ENCODE measurements around the gene SCNN1A.

Gene SCNN1A

DNA sequence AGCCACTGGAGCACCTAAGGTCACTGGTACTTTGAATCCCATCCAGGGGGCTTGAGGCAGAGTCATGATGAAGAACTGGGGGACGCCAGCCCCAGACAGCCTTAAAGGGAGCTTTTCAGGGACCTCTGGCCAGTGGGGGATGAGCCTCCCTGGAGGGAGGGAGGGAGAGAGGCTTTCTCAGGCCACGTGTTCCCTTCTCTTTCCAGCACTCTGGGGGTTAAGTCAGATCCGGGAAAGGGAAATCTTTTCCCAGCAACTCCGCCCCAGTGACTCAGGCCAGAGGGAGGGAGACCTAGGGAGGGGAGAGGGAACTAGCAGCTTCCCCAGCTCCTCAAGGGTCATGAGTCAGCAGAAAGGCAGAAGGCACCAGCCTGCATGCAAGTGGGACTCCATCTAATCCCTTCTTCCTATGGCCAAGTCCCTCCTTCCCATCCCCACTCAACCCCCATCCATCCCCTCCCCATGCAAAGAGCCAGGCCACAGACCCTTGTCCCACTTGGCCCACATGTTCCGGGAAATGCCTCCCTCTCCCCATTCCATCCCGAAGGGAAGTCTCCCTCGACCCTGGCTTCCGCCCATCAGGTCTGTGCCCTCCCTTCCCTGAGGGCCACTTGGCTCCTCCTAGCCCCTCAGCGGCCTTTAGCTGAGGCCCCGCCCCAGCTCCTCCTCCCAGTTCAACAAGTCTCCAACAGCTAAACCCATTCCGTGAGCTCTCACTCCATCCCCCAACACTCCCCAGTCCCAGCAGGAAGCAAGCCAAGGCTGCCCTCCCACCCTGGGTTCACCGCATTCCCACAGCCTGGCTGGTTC is 39.1 kb downstream of the SCNN1A start:
- TF ChIP-seq EZH2phosphoT487 (conservative IDR thresholded peaks at IDR 0.05; ENCODE audit: low read length): no peak
- TF ChIP-seq, protein P1, sequence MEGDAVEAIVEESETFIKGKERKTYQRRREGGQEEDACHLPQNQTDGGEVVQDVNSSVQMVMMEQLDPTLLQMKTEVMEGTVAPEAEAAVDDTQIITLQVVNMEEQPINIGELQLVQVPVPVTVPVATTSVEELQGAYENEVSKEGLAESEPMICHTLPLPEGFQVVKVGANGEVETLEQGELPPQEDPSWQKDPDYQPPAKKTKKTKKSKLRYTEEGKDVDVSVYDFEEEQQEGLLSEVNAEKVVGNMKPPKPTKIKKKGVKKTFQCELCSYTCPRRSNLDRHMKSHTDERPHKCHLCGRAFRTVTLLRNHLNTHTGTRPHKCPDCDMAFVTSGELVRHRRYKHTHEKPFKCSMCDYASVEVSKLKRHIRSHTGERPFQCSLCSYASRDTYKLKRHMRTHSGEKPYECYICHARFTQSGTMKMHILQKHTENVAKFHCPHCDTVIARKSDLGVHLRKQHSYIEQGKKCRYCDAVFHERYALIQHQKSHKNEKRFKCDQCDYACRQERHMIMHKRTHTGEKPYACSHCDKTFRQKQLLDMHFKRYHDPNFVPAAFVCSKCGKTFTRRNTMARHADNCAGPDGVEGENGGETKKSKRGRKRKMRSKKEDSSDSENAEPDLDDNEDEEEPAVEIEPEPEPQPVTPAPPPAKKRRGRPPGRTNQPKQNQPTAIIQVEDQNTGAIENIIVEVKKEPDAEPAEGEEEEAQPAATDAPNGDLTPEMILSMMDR (IDR thresholded peaks at IDR 0.05; ENCODE audit: insufficient read depth, low read length, poor library complexity, severe bottlenecking): no peak
- Histone ChIP-seq H3K4me2 (ENCODE audit: low read depth, low read length, poor library complexity, severe bottlenecking) (no peak overlapping the region), H3K4me3 (ENCODE audit: insufficient read depth, low read length, poor library complexity, severe bottlenecking) (no peak overlapping the region), H4K20me1 (ENCODE audit: low read depth, low read length) (no peaks in the 10 kb centered on the region), H2AFZ (ENCODE audit: low read depth, low read length, severe bottlenecking) (no peak overlapping the region), H3K27me3 (ENCODE audit: low read length) (no peaks in the 10 kb centered on the region), H3K79me2 (ENCODE audit: insufficient read depth, low read length) (no peaks in the 10 kb centered on the region), H3K36me3 (ENCODE audit: low read length) (no peaks in the 10 kb centered on the region), H3K9me2 (replicated peaks; ENCODE audit: insufficient read depth, low read length) (no peaks in the 10 kb centered on the region), H3K9ac (ENCODE audit: low read length) (no peak overlapping the region), H3K27ac (ENCODE audit: low read depth, low read length) (no peak overlapping the region), H3F3A (ENCODE audit: insufficient read depth) (no peaks in the 10 kb centered on the region), H3K9me3 (ENCODE audit: insufficient read depth, low read length) (no peaks in the 10 kb centered on the region)

DNA sequence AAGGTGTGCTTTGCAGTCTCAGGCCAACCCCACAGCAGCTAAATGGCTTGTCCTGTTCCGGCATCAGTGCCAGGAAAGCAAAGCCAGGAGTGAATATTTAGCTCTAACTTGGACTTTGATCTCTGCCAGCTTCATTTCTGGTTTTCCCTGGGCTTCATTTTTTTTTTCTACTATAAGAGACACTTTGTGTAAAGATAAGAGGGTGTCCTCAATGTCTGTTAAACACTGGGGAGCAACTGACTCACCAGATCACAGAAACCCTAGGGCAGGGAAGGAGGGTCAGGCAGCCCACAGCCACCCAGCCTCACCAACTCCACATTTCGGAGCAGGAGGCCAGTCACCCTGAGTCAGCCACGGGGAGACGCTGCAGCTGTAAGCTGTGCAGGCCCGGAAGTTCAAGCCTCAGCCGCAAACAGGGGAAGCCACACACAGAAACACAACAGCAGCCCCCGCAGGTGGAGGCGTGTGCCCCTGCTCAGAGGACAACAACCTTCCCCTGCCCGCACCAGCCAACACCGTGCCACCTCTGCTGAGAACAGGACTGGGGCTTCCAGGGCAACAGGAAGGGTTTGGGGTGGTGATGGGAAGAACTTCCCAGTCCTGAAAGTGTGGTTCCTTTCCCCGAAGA is 39.8 kb downstream of the SCNN1A start:
- no peaks in the 10 kb centered on the region for H3K27me3 ChIP-seq (ENCODE audit: low read length)
- H3K79me2 ChIP-seq (ENCODE audit: insufficient read depth, low read length): no peaks in the 10 kb centered on the region
- no peak overlapping the region for H2AFZ ChIP-seq (ENCODE audit: low read depth, low read length, severe bottlenecking)
- H3K9ac ChIP-seq (ENCODE audit: low read length): no peak overlapping the region
- no peak overlapping the region for H3K4me3 ChIP-seq (ENCODE audit: insufficient read depth, low read length, poor library complexity, severe bottlenecking)
- no peaks in the 10 kb centered on the region for H3K9me3 ChIP-seq (ENCODE audit: insufficient read depth, low read length)
- no peak overlapping the region for H3K4me2 ChIP-seq (ENCODE audit: low read depth, low read length, poor library complexity, severe bottlenecking)
- no peak overlapping the region for H3K27ac ChIP-seq (ENCODE audit: low read depth, low read length)
- H3K36me3 ChIP-seq (ENCODE audit: low read length): no peaks in the 10 kb centered on the region
- no peaks in the 10 kb centered on the region for H4K20me1 ChIP-seq (ENCODE audit: low read depth, low read length)
- no peak for TF ChIP-seq EZH2phosphoT487 (conservative IDR thresholded peaks at IDR 0.05; ENCODE audit: low read length)
- TF ChIP-seq, protein P1 (IDR thresholded peaks at IDR 0.05; ENCODE audit: insufficient read depth, low read length, poor library complexity, severe bottlenecking): peak; percentile 53
- H3K9me2 ChIP-seq (replicated peaks; ENCODE audit: insufficient read depth, low read length): no peaks in the 10 kb centered on the region
- H3F3A ChIP-seq (ENCODE audit: insufficient read depth): no peaks in the 10 kb centered on the region

DNA sequence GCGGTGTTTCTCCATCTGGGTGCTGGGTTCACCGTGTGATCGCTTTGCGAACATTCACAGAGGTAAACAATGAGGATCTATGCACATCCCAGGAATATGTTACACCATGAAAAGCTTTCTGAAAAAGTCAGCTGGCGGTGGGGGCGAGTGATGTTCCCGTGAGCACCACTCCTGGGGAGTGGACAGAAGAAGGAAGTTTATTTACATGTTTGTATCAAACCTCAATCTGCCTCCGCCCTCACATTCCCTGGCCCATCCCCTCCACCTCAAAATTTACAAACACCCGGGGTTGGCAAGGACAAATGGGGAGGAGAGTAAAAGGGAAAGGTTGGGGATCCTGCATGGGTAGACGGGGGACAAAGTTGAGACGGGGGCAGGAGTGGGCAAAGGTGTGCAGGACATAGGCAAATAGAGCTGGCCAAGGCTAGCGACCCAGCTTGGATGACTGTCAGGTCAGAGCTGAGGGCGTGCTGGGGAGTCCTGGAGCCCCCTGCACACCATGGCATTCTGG is 40.4 kb downstream of the SCNN1A start:
- Histone ChIP-seq H3K9ac (ENCODE audit: low read length) (no peak overlapping the region), H3K36me3 (ENCODE audit: low read length) (no peaks in the 10 kb centered on the region), H3K4me3 (ENCODE audit: insufficient read depth, low read length, poor library complexity, severe bottlenecking) (no peak overlapping the region), H3K27me3 (ENCODE audit: low read length) (no peaks in the 10 kb centered on the region), H3K9me2 (replicated peaks; ENCODE audit: insufficient read depth, low read length) (no peaks in the 10 kb centered on the region), H2AFZ (ENCODE audit: low read depth, low read length, severe bottlenecking) (no peak overlapping the region), H3K79me2 (ENCODE audit: insufficient read depth, low read length) (no peaks in the 10 kb centered on the region), H4K20me1 (ENCODE audit: low read depth, low read length) (no peaks in the 10 kb centered on the region), H3K27ac (ENCODE audit: low read depth, low read length) (no peak overlapping the region), H3K4me2 (ENCODE audit: low read depth, low read length, poor library complexity, severe bottlenecking) (no peak overlapping the region), H3K9me3 (ENCODE audit: insufficient read depth, low read length) (no peaks in the 10 kb centered on the region), H3F3A (ENCODE audit: insufficient read depth) (no peaks in the 10 kb centered on the region)
- TF ChIP-seq, protein P1 (IDR thresholded peaks at IDR 0.05; ENCODE audit: insufficient read depth, low read length, poor library complexity, severe bottlenecking): no peak
- no peak for TF ChIP-seq EZH2phosphoT487 (conservative IDR thresholded peaks at IDR 0.05; ENCODE audit: low read length)
